ENCODE results near the gene TIMM50.

TIMM50 gene

GRCh38 chr19:39435499-39436349, 44.9 kb upstream of the TIMM50 start, which contains the start of gene RPS16:
TSS of gene RPS16 (minus strand) at chr19:39435949. CDS start at chr19:39435895, 54 bp downstream.
- TF ChIP-seq FOXP2 (optimal IDR thresholded peaks at IDR 0.05; ENCODE audit: borderline replicate concordance, extremely low read depth, extremely low read length, insufficient read depth): peak; percentile 89
- peak; percentile 97 for TF ChIP-seq TAF1 (IDR thresholded peaks at IDR 0.05; ENCODE audit: borderline replicate concordance, insufficient read depth, low read length)
- TF ChIP-seq SIN3A (IDR thresholded peaks at IDR 0.05; ENCODE audit: borderline replicate concordance, insufficient read depth, low read length): no peak
- peak; percentile 100 for TF ChIP-seq POLR2AphosphoS5 (IDR thresholded peaks at IDR 0.05; ENCODE audit: low read depth, low read length)
- TF ChIP-seq REST (IDR thresholded peaks at IDR 0.05; ENCODE audit: insufficient read depth in 1 of 2, low read depth in 2 of 2, low read length in 2 of 2): peak; percentile 30 to 58; a peak in 2 of 4 replicates

GRCh38 chr19:39436350-39436716, 44.3 kb upstream of the TIMM50 start:
- TF ChIP-seq FOXP2 (optimal IDR thresholded peaks at IDR 0.05; ENCODE audit: borderline replicate concordance, extremely low read depth, extremely low read length, insufficient read depth): no peak
- TF ChIP-seq REST (IDR thresholded peaks at IDR 0.05; ENCODE audit: insufficient read depth in 1 of 2, low read depth in 2 of 2, low read length in 2 of 2): no peak
- no peak for TF ChIP-seq SIN3A (IDR thresholded peaks at IDR 0.05; ENCODE audit: borderline replicate concordance, insufficient read depth, low read length)
- TF ChIP-seq POLR2AphosphoS5 (IDR thresholded peaks at IDR 0.05; ENCODE audit: low read depth, low read length): no peak
- no peak for TF ChIP-seq TAF1 (IDR thresholded peaks at IDR 0.05; ENCODE audit: borderline replicate concordance, insufficient read depth, low read length)

GRCh38 chr19:39438270-39438934, 42.2 kb upstream of the TIMM50 start:
- no peak for TF ChIP-seq POLR2AphosphoS5 (IDR thresholded peaks at IDR 0.05; ENCODE audit: low read depth, low read length)
- no peak for TF ChIP-seq FOXP2 (optimal IDR thresholded peaks at IDR 0.05; ENCODE audit: borderline replicate concordance, extremely low read depth, extremely low read length, insufficient read depth)
- TF ChIP-seq SIN3A (IDR thresholded peaks at IDR 0.05; ENCODE audit: borderline replicate concordance, insufficient read depth, low read length): no peak
- no peak for TF ChIP-seq TAF1 (IDR thresholded peaks at IDR 0.05; ENCODE audit: borderline replicate concordance, insufficient read depth, low read length)
- TF ChIP-seq REST (IDR thresholded peaks at IDR 0.05; ENCODE audit: insufficient read depth in 1 of 2, low read depth in 2 of 2, low read length in 2 of 2): no peak

- TF ChIP-seq TAF1 (IDR thresholded peaks at IDR 0.05; ENCODE audit: borderline replicate concordance, insufficient read depth, low read length) (no peak), SIN3A (IDR thresholded peaks at IDR 0.05; ENCODE audit: borderline replicate concordance, insufficient read depth, low read length) (no peak), REST (IDR thresholded peaks at IDR 0.05; ENCODE audit: insufficient read depth in 1 of 2, low read depth in 2 of 2, low read length in 2 of 2) (no peak), FOXP2 (optimal IDR thresholded peaks at IDR 0.05; ENCODE audit: borderline replicate concordance, extremely low read depth, extremely low read length, insufficient read depth) (no peak), POLR2AphosphoS5 (IDR thresholded peaks at IDR 0.05; ENCODE audit: low read depth, low read length) (no peak)
Observed at GRCh38 chr19:39444598-39445195, 35.9 kb upstream of the TIMM50 start.
